Islet precursor cell (in vitro differentiated cells): ENCODE measurements around the gene AKAP10.
"Not testable (repeated sequence)": the region's sequence is repeated elsewhere in the genome, so short reads cannot be mapped to it uniquely, and the experiment has no call there.

ENCODE experiments used
- DNase-seq: peaks from one replicate; pipeline ENCODE4 v3.0.0-alpha.2; 2018

Gene AKAP10, protein sequence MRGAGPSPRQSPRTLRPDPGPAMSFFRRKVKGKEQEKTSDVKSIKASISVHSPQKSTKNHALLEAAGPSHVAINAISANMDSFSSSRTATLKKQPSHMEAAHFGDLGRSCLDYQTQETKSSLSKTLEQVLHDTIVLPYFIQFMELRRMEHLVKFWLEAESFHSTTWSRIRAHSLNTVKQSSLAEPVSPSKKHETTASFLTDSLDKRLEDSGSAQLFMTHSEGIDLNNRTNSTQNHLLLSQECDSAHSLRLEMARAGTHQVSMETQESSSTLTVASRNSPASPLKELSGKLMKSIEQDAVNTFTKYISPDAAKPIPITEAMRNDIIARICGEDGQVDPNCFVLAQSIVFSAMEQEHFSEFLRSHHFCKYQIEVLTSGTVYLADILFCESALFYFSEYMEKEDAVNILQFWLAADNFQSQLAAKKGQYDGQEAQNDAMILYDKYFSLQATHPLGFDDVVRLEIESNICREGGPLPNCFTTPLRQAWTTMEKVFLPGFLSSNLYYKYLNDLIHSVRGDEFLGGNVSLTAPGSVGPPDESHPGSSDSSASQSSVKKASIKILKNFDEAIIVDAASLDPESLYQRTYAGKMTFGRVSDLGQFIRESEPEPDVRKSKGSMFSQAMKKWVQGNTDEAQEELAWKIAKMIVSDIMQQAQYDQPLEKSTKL

DNA sequence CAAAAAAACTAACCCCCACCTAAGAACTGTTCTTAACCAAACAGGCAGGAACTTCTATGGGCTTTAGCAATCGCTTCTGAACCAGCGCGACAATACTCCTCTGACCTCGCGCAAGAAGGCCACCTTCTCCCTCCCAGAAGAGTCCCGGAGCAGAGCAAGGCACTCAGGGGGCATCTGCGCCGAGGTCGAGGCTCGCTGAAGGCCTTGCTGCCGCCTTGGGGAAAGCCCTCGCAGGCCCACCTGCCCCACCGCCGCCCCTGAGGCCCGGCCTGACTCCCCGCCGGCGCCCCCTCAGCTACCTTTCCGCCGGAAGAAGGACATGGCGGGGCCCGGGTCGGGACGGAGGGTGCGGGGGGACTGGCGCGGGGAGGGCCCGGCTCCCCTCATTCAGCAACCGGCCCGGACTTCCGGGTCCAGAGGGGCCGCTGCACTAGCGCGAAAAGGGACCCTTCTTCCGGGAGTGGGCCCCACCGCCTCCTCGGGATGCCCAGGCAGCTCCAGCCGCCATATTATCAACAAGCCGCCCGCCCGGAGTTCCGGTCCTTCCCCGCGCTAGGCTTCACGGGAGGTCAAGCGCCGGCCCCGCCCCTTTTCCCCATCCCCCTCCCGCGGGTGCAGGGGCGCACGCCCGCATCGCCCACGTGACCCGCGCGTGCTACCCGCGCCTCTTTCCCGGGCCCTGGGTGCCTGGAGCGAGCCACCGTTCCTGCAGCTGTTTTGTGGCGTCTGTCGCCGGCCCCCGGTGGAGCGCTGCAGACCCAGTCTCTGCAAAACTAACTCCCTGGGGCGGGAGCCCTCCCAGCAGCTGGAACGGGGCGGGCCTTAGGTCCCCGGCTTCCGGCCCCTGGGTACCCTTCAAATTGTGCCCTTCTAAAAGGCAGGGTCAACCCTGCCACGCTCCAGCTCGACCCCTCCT, at the start of gene AKAP10:
AKAP10 (minus strand) TSS at position 536 of the 916 bp plus-strand sequence; CDS start at position 387, 149 bp downstream.
- peak; percentile 98 for DNase-seq

DNA sequence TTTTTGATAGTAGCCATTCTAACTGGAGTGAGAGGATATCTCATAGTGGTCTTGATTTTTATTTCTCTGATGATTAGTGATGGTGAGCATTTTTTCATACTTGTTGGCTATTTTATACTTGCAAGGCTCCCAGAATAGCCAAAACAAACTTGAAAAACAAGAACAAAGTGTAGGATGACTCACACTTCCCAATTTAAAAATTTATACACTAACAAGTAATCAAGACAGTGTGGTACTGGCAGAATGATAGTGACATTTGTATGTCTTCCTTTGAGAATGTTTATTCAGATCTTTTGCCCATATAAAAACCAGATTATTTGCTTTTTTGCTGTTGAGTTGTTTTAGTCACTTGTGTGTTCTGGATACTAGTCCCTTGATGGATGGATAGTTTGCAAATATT, 49.3 kb upstream of the AKAP10 start:
- DNase-seq: no peak

DNA sequence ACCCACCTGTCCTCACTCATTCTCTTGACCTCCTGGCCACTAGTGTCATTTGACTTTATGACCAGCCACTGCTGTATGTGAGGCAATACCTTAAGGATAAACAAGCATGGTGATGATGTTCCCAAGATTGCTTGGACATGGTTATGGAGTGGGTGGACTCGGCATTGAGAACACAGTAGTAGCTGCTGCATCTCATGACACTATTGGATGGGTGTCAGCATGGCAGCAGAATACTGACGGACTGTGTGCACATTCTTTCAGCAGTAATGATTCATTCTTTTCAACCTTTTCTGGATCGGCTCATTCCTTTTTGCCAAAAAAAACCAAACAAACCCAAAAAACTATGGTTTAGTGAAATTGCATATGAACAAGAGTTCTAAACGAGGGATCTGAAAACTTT, 45.1 kb upstream of the AKAP10 start:
- DNase-seq: no peak

DNA sequence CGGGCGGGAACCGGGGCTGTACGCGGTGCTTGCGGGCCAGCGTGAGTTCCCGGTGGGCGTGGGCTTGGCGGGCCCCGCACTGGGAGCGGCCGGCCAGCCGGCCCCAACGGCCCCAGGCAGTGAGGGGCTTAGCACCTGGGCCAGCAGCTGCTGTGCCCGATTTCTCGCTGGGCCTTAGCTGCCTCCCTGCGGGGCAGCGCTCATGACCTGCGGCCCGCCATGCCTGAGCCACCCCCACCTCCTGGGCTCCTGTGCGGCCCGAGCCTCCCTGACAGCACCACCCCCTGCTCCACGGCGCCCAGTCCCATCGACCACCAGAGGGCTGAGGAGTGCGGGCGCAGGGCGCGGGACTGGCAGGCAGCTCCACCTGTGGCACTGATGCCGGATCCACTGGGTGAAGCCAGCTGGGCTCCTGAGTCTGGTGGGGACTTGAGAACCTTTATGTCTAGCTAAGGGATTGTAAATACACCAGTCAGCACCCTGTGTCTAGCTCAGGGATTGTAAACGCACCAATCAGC, 38.9 kb upstream of the AKAP10 start:
- DNase-seq: not testable (repeated sequence)

DNA sequence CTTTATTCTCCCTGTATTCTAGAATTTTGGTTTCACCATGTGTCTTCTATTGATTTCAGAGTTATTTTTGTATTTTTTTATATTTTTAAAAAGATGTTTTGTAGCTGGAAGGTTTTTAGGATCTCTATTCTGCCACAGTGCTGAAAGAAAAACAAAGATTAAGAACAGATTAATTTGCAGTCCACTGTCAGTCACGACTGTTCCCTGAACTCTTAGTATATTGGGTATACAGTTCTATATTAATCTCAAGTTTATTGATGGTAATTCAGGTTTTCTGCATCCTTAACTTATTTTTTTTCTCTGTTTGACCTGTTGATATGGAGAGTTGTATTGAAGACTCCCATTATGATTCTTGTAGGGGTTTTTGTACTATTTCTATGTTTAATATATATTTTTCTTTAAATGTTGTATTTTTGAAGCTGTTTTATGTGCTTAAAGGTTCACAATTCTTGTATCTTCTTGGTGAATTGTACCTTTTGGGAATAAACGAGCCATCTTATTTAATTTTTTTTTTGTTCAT, 34.4 kb upstream of the AKAP10 start:
- DNase-seq: no peak

DNA sequence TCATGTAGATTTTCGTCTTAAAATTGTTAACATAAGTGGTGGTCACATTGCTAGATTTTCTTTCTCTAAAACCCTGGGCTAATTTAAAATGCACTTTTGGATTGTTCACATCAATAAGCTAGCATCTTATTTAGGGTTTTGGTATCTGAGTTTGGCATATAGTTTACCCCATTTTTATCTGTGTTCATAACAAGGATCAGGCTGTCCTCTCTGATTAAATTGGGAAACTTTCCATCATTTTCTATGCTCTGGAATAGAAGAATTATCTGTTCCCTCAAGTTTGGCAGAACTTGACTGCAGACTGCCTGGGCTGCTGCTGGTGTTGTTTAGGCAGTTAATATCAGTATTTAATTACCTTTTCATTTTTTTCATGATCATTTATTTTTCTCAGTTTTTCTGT, 33.3 kb upstream of the AKAP10 start:
- no peak for DNase-seq

DNA sequence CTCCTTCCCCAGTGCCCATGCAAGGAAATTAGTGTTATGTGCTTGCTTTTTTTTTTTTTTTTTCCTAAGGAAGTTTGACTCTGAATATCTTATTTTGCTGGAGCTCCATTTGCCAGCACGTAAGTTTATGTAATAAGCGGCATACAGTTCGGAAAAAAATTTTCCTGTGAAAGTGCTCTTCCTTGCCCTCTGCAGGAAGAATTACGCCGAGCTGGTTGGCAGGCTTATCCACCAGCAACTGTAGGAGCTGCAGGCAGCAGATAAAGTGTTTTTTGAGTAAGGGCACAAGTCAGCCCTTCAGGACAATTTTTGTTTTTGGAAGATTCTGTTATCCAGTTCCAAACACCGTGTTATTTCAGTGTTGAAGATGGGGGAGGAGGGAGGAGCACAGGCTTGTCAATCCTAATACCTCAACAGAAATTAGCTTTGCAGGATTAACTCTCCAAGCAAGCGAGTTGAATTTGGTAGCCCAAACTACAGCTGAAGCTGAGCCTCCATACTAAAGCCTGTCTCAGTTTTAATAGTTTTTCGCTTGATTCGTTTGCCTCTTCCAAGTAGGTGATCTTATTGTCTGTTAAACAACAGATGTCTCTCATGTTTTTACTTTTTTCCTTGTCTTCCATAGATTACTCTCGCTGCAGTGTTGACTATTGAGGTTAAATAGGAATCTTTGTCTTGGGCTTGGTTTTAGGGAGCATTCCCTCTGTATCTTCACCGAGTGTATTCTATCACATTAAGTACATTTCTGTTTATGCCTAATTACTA, 32.7 kb upstream of the AKAP10 start:
- no peak for DNase-seq

DNA sequence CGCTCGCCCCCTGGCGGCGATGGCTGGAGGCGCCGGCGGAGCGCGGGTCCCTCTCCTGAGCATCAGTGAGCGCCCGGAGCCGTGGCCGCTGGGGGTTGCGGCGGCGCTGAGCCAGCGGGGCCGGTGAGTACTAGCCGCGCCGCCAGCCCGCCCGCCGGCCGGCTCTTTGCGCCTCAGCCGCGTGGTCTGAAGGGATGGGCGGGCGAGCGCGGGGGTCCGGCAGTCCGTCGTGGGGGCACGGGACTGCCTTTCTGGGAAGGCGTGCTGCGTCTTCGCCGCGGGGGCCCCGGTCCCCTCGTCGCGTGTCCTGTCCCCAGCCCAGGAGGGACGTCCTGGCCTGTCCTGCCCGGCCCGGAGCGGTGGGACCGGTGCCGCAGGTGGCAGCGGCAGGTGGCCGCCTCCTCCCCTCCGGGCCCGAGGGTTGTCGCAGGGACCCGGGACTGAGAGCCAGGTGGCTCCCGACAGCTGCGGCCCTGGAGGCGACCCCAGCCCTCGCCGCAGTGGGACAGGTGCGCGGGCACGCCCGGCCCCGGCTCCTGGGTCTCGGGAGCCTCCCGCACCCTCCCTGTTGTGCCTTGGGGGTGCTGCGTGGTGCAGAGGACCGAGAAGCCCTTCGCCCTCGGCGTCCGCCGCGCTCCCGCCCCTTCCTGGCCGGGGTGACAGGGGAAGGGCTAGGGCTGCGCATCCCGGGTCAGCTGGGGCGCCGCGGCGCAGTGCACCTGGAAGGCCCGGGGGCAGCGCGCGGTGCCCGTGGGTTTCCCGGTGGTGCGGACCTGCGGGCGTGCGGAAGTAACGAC, 31.9 kb upstream of the AKAP10 start, which contains the start of gene SPECC1:
SPECC1 (plus strand) TSS at position 58 of the 797 bp plus-strand sequence. CDS start 87,293 bp downstream, outside the sequence.
- DNase-seq: peak; percentile 94

DNA sequence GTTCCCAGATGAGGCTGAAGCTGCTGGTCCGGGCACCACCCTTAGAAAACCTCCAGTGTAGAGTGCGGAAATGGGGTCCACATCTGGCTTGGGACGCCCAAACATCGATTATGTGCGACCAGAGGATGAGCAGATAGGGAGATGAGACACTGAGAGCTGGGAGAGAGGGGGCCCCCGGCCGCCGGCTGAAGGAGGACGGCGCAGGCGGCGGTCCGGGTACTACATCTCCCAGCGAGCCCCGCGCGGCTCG, 31.3 kb upstream of the AKAP10 start:
- no peak for DNase-seq

DNA sequence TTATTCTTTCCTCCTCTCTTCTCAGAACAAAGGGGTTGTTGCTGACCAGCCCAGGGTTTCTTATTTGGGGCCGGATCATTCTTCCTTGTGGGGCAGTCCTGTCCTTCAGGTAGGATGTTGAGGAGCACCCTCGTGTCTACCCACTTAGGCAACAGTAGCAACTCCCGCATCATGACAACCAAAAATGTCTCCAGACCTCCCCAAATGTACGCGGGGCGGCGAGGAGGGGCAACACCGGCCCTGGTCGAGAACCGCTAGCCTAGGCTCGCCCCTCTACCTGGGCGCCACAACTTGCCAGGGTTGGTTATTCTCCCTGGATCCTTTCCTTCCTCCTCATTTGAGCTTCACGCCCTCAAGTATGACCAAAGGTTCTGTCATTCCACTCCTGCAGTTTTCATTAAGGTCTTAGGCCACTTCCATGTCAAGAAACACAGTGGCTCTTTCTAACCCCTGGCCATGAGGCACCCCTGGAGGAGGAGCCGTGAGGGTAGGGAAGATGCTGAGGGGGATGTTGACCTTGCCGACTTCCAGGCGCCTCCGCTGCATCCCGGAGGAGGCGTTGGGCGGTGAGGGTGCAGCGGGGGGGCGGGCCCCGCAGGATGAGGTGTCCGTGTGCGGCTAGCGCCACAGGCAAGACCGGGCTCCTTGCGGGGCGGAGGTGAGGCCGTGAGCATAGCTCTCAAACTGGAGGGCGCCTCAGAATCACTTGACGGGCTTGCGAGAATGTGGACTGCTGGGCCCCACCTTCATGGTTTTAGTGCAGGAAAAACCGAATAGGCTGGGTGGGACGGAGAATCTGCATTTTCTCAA, 30.8 kb upstream of the AKAP10 start:
- DNase-seq: peak; percentile 83

DNA sequence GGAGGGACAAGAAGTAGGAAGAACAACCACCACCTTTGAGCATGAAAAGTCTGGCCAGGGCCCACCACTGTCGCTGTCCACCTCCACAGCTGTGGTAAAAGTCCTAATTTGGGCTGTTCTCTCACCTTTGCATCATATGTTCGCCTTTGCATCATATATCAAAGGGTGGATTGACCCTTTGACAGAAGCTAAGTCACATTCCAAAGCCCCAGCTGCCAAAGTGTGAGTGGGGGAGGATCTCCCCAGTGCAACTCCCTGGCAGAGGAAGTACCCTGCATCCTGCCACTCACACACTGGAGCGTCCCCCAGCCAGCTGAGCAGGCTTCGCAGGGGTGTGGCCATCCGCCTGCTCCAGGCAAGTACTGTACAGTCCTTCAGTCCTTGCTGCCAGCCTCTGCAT, 18.9 kb upstream of the AKAP10 start:
- peak; percentile 77 for DNase-seq

DNA sequence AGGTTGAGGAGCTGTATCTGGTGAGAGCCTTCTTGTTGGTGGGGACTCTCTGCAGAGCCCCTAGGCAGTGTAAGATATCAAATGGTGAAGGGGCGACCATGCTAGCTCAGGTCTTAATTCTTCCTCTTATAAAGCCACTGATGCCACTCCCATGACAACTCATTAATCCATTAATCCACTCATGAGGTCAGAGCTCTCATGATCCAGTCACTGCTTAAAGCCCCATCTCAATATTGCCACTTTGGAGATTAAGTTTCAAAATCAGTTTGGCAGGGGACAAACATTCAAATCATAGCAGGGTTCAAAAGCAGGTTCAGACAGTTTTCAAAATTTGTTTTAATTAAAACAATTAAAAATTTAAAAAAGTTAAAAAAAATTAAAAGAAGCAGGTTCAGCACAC, 18.5 kb upstream of the AKAP10 start:
- DNase-seq: peak; percentile 14

DNA sequence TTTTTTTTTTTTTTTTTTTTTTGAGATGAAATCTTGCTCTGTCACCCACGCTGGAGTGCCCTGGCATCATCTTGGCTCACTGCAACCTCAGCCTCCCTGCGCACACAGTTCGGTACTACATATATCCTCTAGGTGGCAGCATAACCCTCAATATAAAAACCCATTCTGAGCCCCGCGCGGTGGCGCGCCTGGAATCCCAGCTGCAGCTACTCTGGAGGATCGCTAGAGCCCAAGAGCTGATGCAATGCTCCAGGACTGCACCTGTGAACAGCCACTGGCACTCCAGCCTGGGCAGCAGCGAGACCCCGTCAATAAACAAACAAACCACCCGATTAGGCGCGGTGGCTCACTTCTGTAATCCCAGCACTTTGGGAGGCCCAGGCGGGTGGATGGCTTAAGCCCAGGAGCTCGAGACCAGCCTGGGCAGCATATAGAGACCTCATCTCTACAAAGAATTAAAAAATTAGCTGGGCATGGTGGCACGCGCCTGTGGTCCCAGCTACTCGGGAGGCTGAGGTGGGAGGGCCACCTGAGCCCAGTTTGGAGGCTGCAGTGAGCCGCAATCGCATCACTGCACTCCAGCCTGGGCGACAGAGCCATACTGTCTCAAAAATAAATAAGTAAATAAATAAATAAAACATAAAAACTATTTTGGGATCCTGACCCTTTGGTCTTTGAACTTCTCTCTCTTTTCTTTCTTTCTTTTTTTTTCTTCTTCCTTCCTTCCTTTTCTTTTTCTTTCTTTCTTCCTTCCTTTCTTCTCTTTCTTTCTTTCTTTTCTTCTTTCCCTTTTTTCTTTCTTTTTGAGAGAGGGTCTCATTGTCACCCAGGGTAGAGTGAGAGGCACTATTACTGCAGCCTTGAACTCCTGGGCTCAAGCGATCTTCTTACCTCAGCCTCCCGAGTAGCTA, 15.4 kb upstream of the AKAP10 start:
- DNase-seq: peak; percentile 98

DNA sequence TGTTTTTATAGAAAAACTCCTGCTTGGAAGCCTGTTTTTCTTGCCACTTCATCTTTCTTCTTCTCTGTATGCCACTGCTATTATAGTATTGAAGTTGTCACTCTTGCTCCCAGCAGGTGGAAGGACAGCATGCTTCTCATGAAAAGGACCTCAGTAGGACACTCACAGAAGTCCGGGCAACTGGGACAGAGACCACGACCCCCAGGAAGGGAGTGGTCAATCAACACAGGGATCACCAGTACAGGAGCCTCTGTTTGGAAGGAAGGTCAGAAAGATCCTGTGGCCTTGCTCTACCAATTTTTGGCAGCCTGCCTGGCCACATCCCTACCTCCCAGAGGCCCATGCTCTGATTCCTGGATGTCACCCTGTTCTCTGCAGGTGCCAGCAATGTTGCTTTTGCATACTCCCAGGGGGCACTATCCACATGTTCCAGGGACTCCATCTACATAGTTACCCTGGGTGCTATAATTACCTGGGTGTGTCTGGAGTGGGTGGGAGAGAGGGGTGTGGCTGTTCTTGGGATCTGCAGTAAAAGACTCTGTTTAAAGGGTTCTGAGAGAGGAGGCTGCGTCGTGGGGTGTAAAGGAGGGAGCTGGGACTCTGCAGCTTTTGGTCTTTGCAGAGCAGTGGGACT, 13.7 kb upstream of the AKAP10 start:
- no peak for DNase-seq

DNA sequence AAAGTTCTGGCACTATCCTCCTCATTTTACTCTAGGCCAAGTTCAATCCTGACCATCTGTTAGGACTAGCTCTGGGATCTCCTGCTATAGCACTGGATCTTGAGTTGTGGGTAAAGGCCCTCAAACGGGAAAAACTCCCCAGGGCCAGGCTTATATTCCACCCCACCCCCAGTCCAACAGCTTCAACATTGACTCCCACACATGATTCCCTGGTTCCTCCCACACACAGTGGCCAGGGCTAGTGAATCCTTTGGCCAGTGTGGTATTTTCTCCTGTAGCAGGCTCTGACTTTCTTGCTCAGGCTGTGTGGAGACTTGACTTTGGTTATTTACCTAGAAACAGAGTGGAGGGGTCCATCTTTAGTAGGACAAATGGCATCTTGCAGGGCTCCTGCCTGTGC, 10.3 kb upstream of the AKAP10 start:
- DNase-seq: no peak

DNA sequence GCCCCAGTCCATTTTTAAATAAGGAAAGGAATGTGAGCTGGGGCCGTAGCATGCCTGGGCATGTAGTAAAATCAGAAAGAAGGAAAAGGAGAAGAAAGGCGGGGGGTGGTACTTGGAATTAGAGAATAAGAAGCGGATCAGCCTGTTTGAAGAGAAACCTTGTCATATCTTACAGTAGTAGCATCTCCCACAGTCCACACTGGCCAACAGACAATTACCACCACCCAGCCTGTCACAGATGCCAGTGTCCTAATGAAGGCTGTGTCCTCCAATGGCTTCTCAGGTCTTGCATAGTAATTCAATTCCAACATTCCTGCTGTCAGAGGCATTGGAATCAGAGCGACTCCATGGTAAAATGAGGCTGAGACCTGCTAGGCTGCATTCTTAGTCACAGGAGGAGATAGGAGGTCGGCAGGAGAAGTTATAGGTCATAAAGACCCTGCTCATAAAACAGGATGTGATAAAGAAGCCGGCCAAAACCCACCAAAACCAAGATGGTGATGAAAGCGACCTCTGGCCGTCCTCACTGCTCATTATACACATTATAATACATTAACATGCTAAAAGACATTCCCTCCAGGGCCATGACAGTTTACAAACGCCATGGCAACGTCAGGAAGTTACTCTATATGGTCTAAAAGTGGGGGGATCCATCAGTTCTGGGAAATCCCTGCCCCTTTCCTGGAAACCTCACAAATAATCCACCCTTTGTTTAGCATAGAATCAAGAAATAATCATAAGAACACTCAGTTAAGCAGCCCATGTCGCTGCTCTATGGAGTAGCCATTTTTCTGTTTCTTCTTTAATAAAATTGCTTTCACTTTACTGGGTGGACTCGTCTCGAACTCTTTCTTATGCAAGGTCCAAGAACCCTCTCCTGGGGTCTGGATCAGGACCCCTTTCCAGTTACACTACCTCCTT, 9.6 kb upstream of the AKAP10 start:
- DNase-seq: peak; percentile 86

DNA sequence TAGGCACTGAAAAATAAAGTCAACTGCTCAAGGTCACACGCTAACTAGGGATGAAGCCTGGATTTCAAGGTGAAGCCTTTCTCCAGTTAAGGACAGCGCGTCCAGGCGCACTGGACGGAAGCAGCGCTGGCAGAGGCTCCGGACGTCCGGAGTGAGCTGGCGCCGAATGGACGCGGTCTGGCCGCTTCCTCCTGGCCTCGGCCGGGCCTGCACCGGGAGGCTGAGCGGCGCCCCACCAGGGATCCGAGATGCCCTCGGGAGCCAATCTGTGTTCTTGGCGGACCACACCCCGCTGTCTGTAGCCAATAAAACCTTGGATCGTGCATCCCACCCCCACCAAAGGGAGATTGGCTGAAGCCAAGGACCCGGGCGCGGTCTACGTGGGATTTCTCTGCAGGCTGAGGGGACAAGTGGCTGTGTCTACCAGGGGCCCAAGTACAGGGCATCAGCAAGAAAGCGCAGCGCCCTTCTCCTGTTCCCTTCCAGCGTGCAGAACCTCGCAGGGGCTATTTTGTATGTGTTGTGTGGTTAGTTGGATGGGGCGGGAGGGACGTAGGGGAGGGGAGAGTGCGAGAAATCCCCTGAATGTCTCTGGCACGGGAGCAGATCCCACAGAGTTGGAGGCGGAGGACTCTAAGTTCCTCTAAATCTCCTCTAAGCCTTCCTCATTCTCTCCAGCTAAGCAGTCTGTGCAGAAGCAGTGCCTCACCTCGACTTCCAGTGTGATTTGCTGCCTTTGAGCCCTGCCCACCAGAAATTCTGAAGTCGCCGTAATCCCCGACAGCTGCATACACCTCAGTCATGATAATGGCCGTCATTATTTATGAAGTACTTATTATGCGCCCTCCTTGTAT, 2.5 kb upstream of the AKAP10 start:
- peak; percentile 99 for DNase-seq
